Measurements from ENCODE around the gene EMILIN1.

The EMILIN1 gene

GRCh38 chr2:27039426-27039825 is 39.0 kb upstream of the EMILIN1 start:
- DNase-seq (ENCODE audit: low read depth), result no peak
- H3K4me3 ChIP-seq (ENCODE audit: low read length), result no peak overlapping the region
- no peak for TF ChIP-seq CTCF (conservative IDR thresholded peaks at IDR 0.05; ENCODE audit: low read length)

GRCh38 chr2:27039871-27040270 is 38.5 kb upstream of the EMILIN1 start:
- DNase-seq (ENCODE audit: low read depth), result no peak
- H3K4me3 ChIP-seq (ENCODE audit: low read length), result no peak overlapping the region
- TF ChIP-seq CTCF (conservative IDR thresholded peaks at IDR 0.05; ENCODE audit: low read length), result no peak

GRCh38 chr2:27040282-27040681 is 38.1 kb upstream of the EMILIN1 start:
- DNase-seq (ENCODE audit: low read depth), result no peak
- H3K4me3 ChIP-seq (ENCODE audit: low read length), result no peak overlapping the region
- no peak for TF ChIP-seq CTCF (conservative IDR thresholded peaks at IDR 0.05; ENCODE audit: low read length)

- DNase-seq (ENCODE audit: low read depth), result no peak
- H3K4me3 ChIP-seq (ENCODE audit: low read length), result no peak overlapping the region
- no peak for TF ChIP-seq CTCF (conservative IDR thresholded peaks at IDR 0.05; ENCODE audit: low read length)
These were observed 36.7 kb upstream of the EMILIN1 start for GRCh38 chr2:27041752-27042151.

- no peak for TF ChIP-seq CTCF (conservative IDR thresholded peaks at IDR 0.05; ENCODE audit: low read length)
- DNase-seq (ENCODE audit: low read depth), result no peak
- no peak overlapping the region for H3K4me3 ChIP-seq (ENCODE audit: low read length)
These were observed 36.2 kb upstream of the EMILIN1 start for GRCh38 chr2:27042159-27042661.

- no peak for DNase-seq (ENCODE audit: low read depth)
- TF ChIP-seq CTCF (conservative IDR thresholded peaks at IDR 0.05; ENCODE audit: low read length), result no peak
- no peak overlapping the region for H3K4me3 ChIP-seq (ENCODE audit: low read length)
These were observed 35.3 kb upstream of the EMILIN1 start for GRCh38 chr2:27042985-27043634.
